M059J (cell line): ENCODE results near the gene DZIP1. TPM values are rescaled to one million over a fixed set of nuclear protein-coding genes. Genes with fewer than 3 reads are reported as not detected.
"Not testable (repeated sequence)": the region's sequence is repeated elsewhere in the genome, so short reads cannot be mapped to it uniquely, and the experiment has no call there.

Source experiments
- DNase-seq: peaks from one replicate; pipeline ENCODE4 v3.0.0-alpha.2; 2012; ENCODE audit warnings: low read depth
- total RNA-seq: library from RNA; depleted of rRNA; stranded (reverse); fragments of >200 nt; shearing (Covaris generic); gene quantifications from 2 replicates; pipeline ENCODE4 v1.2.3, GENCODE V29; 2014

Gene DZIP1
- total RNA-seq, 1 experiment from 2014 or later: 24.3 TPM

GRCh38 chr13:95604556-95604915 is 40.0 kb downstream of the DZIP1 start:
- DNase-seq: no peak

GRCh38 chr13:95603887-95604555 is 40.5 kb downstream of the DZIP1 start:
- DNase-seq: peak; percentile 72

- DNase-seq: no peak
These were observed 42.6 kb downstream of the DZIP1 start for GRCh38 chr13:95601906-95602305.

GRCh38 chr13:95601216-95601615 is 43.3 kb downstream of the DZIP1 start:
- no peak for DNase-seq

- no peak for DNase-seq
These were observed 47.8 kb downstream of the DZIP1 start for GRCh38 chr13:95596701-95597100.

- DNase-seq: no peak
These were observed 51.0 kb downstream of the DZIP1 start for GRCh38 chr13:95593462-95593861.

DNA sequence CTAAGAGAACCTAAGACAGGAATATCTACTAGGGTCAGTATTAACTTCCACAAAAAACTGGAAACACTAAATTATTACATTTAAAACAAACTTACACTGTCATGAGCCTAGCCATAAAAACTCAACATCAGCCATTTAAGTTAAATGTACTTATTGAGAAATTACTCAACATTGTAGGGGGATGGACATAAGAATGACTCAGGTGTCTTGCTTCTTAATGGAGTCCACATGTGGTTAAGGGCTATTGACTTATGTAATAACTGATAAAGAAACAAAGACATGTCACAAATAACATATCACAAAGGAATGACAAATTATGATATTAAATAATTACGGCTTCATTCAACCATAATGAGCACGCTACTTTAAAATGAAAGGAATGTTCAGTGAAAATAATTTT is 55.8 kb downstream of the DZIP1 start:
- no peak for DNase-seq

DNA sequence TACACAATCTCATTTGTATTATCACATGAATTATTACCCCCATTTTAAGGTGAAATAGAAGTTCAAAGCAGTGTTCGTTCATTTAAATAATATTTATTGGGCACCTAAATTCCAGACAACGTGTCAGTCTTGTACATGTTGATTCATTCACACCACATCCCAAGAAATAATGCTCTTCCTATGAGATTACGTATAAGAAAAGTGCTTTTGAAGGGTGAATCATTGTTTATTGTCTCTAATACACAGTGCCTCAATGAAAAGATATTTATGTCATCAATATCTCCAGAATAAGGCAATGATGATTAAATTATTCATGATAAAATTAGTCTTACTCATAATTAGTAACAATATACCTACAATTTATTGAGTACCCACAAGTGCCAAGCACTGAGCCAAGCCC is 56.4 kb downstream of the DZIP1 start:
- no peak for DNase-seq

GRCh38 chr13:95585867-95586266 is 58.6 kb downstream of the DZIP1 start:
- DNase-seq: no peak

DNA sequence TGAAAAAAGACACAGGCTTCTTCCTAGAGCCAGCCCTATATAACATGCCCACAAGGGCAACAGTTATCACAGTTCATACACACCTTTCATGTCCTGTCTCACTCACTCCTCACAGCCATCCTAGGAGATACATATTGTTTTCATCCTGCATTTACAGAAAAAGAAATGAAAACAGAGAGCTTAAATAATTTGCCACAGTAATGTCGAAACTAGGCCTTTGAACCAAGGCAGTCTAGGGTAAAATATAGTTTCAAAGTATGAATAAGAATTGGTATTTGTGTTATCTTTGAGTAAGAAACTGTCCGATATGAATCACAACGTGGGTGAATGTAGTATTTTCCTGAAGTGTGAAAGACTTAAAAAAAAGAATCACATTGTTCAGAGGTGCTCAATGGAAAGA is 65.2 kb downstream of the DZIP1 start:
- no peak for DNase-seq

- peak; percentile 57 for DNase-seq
These were observed 71.3 kb downstream of the DZIP1 start for GRCh38 chr13:95573221-95573620.

GRCh38 chr13:95571941-95572340 is 72.6 kb downstream of the DZIP1 start:
- DNase-seq: peak; percentile 25

- DNase-seq: peak; percentile 64
These were observed 74.5 kb downstream of the DZIP1 start for GRCh38 chr13:95570016-95570415.

DNA sequence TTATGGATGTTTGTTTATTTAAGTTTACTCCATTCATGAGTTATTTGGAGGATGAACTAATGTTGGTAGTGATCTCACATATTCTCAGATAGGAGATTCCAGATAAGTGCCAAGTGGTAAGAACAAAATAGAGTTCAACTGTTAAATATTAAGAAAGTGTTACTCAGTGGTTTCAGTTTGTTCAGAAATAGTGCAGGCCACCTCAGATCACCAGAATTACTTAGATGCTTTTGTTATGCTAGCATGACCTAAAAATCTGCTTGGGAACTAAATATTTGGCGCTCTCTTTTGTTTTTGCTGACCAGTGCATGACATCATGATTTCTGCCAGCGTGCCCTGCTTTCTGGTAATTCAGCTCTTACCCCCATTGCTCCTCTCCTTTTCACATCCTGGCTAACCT is 76.4 kb downstream of the DZIP1 start:
- no peak for DNase-seq

- DNase-seq: not testable (repeated sequence)
These were observed 78.7 kb downstream of the DZIP1 start for GRCh38 chr13:95565758-95566157.

GRCh38 chr13:95564733-95565291 is 79.7 kb downstream of the DZIP1 start:
- peak; percentile 65 for DNase-seq

DNA sequence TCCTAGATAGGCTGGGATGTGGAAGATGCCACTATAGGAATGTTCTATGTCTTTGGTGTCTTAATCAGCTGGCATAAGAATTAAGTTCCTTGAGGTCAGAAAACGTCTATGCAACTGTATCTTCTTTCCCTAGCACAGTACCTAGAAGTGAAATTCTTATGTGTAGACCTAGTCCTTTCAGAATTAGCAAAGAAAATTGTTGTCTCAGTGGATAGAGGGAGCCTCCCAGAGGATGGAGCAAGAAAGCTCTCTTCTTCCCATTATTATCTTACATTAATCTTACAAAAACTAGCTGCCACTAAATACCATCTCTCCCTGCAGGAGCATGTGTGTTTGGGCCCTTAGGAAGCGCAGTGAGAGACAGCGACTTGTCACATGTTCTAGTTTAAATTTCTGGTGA is 80.4 kb downstream of the DZIP1 start:
- DNase-seq: peak; percentile 9

DNA sequence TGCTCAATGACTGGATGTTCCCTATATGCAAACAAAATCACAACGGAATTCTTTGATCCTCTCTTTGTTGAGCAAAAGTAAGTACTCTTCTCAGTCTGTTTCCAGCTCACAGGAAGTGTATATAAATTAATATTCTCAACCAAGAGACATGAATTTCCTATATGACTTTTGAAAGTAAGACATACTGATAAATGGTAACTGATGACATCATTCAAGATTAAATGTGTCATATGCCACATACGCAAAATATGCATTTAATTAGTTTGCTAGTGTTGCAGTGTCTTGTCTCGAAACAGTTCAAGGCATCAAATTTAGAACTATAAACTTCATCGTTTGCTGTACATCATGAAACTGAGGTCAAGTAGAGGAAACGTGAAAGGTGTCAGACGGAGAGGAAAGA is 84.1 kb downstream of the DZIP1 start:
- DNase-seq: no peak

- no peak for DNase-seq
These were observed 85.4 kb downstream of the DZIP1 start for GRCh38 chr13:95559100-95559499.

- no peak for DNase-seq
These were observed 87.5 kb downstream of the DZIP1 start for GRCh38 chr13:95557013-95557412.

- no peak for DNase-seq
These were observed 90.7 kb downstream of the DZIP1 start for GRCh38 chr13:95553581-95554385.

- no peak for DNase-seq
These were observed 91.7 kb downstream of the DZIP1 start, which contains the start of gene CLDN10 for GRCh38 chr13:95552539-95553441. Gene CLDN10, plus strand, starts transcription at chr13:95552720. Its CDS starts 34 bp downstream, at chr13:95552754.
